Measurements from ENCODE around the gene CCNO.

The CCNO gene

GRCh38 chr5:55205001-55205400 is 28.4 kb downstream of the CCNO start:
- no peak overlapping the region for H3K4me3 ChIP-seq (replicated peaks in 1 of 2; ENCODE audit: low read depth in 2 of 2, low read length in 2 of 2)
- TF ChIP-seq CTCF (IDR thresholded peaks at IDR 0.05; ENCODE audit: low read depth, low read length), result no peak
- DNase-seq (ENCODE audit: low read depth in 2 of 2), result peak in 1 of 2 donors; percentile 40

GRCh38 chr5:55191165-55191564 is 42.2 kb downstream of the CCNO start:
- TF ChIP-seq CTCF (IDR thresholded peaks at IDR 0.05; ENCODE audit: low read depth, low read length), result no peak
- peak in 1 of 2 donors; percentile 40 for DNase-seq (ENCODE audit: low read depth in 2 of 2)

GRCh38 chr5:55188656-55189540 is 44.5 kb downstream of the CCNO start:
- no peak overlapping the region for H3K4me3 ChIP-seq (replicated peaks in 1 of 2; ENCODE audit: low read depth in 2 of 2, low read length in 2 of 2)
- DNase-seq (ENCODE audit: low read depth in 2 of 2), result no peak
- no peak for TF ChIP-seq CTCF (IDR thresholded peaks at IDR 0.05; ENCODE audit: low read depth, low read length)

More at GRCh38 chr5:55191165-55191564, 42.2 kb downstream of the CCNO start:
- no peak overlapping the region for H3K4me3 ChIP-seq (replicated peaks in 1 of 2; ENCODE audit: low read depth in 2 of 2, low read length in 2 of 2)

- peak; percentile 1 for TF ChIP-seq CTCF (IDR thresholded peaks at IDR 0.05; ENCODE audit: low read depth, low read length)
- H3K4me3 ChIP-seq (replicated peaks in 1 of 2; ENCODE audit: low read depth in 2 of 2, low read length in 2 of 2), result no peak overlapping the region
- peak in 1 of 2 donors; percentile 23 for DNase-seq (ENCODE audit: low read depth in 2 of 2)
Observed at GRCh38 chr5:55187370-55187769, 46.0 kb downstream of the CCNO start.

All from cardiac fibroblast (primary cell).